Liver (tissue), 9 donors: ENCODE measurements around the gene SYCP2. TPM values are rescaled to one million over a fixed set of nuclear protein-coding genes. Genes with fewer than 3 reads are reported as not detected.
"Not testable (repeated sequence)": the region's sequence is repeated elsewhere in the genome, so short reads cannot be mapped to it uniquely, and the experiment has no call there.

ENCODE experiments used
- DNase-seq: peaks from one replicate; pipeline ENCODE4 v3.0.0-alpha.2; 2017; ENCODE audit warnings: low spot score
- H3K27ac ChIP-seq, 2 donors: one replicate each; pipeline ENCODE4 v1.7.0; 2013; ENCODE audit warnings: inconsistent platforms in 2 of 2, low read length in 2 of 2, control low read depth in 1 of 2, low read depth in 1 of 2, mild to moderate bottlenecking in 1 of 2
- H3K27me3 ChIP-seq, 4 donors: one replicate each; pipeline versions ENCODE4 v1.6.1 to v1.7.0; 2013; ENCODE audit warnings: low read length in 3 of 4, inconsistent platforms in 1 of 4, mild to moderate bottlenecking in 1 of 4, moderate library complexity in 1 of 4; ENCODE audit not compliant: control insufficient read depth in 4 of 4, insufficient read depth in 4 of 4
- H3K36me3 ChIP-seq, 4 donors: one replicate each; pipeline versions ENCODE4 v1.6.1 to v1.7.0; 2013; ENCODE audit warnings: low read length in 3 of 4, mild to moderate bottlenecking in 3 of 4, low read depth in 1 of 4, moderate library complexity in 1 of 4; ENCODE audit not compliant: control insufficient read depth in 4 of 4, insufficient read depth in 3 of 4
- H3K4me1 ChIP-seq, 4 donors: one replicate each; pipeline versions ENCODE4 v1.6.1 to v1.7.0; 2013; ENCODE audit warnings: low read length in 3 of 4, mild to moderate bottlenecking in 3 of 4, moderate library complexity in 1 of 4; ENCODE audit not compliant: control insufficient read depth in 4 of 4, insufficient read depth in 4 of 4
- H3K4me3 ChIP-seq, 3 donors: one replicate each; pipeline versions ENCODE4 v1.6.1 to v1.7.0; 2013; ENCODE audit warnings: low read length in 3 of 3, control low read depth in 1 of 3, low read depth in 1 of 3, mild to moderate bottlenecking in 1 of 3
- H3K9ac ChIP-seq, 2 donors: one replicate each; pipeline ENCODE4 v1.7.0; 2013; ENCODE audit warnings: low read length in 2 of 2, mild to moderate bottlenecking in 2 of 2, moderate library complexity in 2 of 2, control low read depth in 1 of 2, low read depth in 1 of 2
- H3K9me3 ChIP-seq, 4 donors: one replicate each; pipeline versions ENCODE4 v1.6.1 to v1.7.0; 2013; ENCODE audit warnings: low read length in 3 of 4; ENCODE audit not compliant: control insufficient read depth in 4 of 4
- ATF3 ChIP-seq: IDR thresholded peaks from 2 replicates; pipeline ENCODE4 v1.6.1; 2016; ENCODE audit warnings: antibody characterized with exemption
- CTCF ChIP-seq: fragments of 150-350 bp; IDR thresholded peaks from 2 replicates; pipeline ENCODE4 v1.5.1; 2017; ENCODE audit warnings: improper control_type of control experiment, low read depth, low read length; ENCODE audit not compliant: missing input control
- EGR1 ChIP-seq, 2 donors: IDR thresholded peaks; 2 replicates each; pipeline ENCODE4 v1.6.1; 2016 to 2018; ENCODE audit warnings: antibody characterized with exemption in 2 of 2, low read depth in 2 of 2
- FOXA1 ChIP-seq: IDR thresholded peaks from 2 replicates; pipeline ENCODE4 v1.6.1; 2016; ENCODE audit warnings: antibody characterized with exemption
- FOXA2 ChIP-seq: IDR thresholded peaks from 2 replicates; pipeline ENCODE4 v1.6.1; 2016; ENCODE audit warnings: antibody characterized with exemption
- GABPA ChIP-seq, 2 donors: IDR thresholded peaks in 1 of 2; conservative IDR thresholded peaks in 1 of 2; 2 replicates each; pipeline ENCODE4 v1.6.1; 2016; ENCODE audit warnings: antibody characterized with exemption in 2 of 2, mild to moderate bottlenecking in 1 of 2, moderate library complexity in 1 of 2
- HNF4A ChIP-seq, 2 donors: conservative IDR thresholded peaks; 2 replicates each; pipeline ENCODE4 v1.6.1; 2016; ENCODE audit warnings: antibody characterized with exemption in 2 of 2, mild to moderate bottlenecking in 2 of 2
- HNF4G ChIP-seq: IDR thresholded peaks from 2 replicates; pipeline ENCODE4 v1.6.1; 2016; ENCODE audit warnings: antibody characterized with exemption
- JUND ChIP-seq, 2 donors: IDR thresholded peaks; 2 replicates each; pipeline ENCODE4 v1.6.1; 2016; ENCODE audit warnings: antibody characterized with exemption in 2 of 2
- MAX ChIP-seq: IDR thresholded peaks from 2 replicates; pipeline ENCODE4 v1.6.1; 2016; ENCODE audit warnings: antibody characterized with exemption
- NR2F2 ChIP-seq: IDR thresholded peaks from 2 replicates; pipeline ENCODE4 v1.6.1; 2016; ENCODE audit warnings: antibody characterized with exemption
- RAD21 ChIP-seq, 2 donors: IDR thresholded peaks; 2 replicates each; pipeline ENCODE4 v1.6.1; 2016; ENCODE audit warnings: antibody characterized with exemption in 2 of 2, mild to moderate bottlenecking in 2 of 2
- REST ChIP-seq: IDR thresholded peaks from 2 replicates; pipeline ENCODE4 v1.6.1; 2016; ENCODE audit warnings: antibody characterized with exemption, mild to moderate bottlenecking
- RXRA ChIP-seq, 2 donors: IDR thresholded peaks; 2 replicates each; pipeline ENCODE4 v1.6.1; 2017 to 2018; ENCODE audit warnings: antibody characterized with exemption in 2 of 2, mild to moderate bottlenecking in 1 of 2
- SP1 ChIP-seq: IDR thresholded peaks from 2 replicates; pipeline ENCODE4 v1.6.1; 2018; ENCODE audit warnings: antibody characterized with exemption, mild to moderate bottlenecking
- TAF1 ChIP-seq: conservative IDR thresholded peaks from 2 replicates; pipeline ENCODE4 v1.6.1; 2016; ENCODE audit warnings: antibody characterized with exemption, mild to moderate bottlenecking
- YY1 ChIP-seq: IDR thresholded peaks from 2 replicates; pipeline ENCODE4 v1.6.1; 2016; ENCODE audit warnings: antibody characterized with exemption, mild to moderate bottlenecking
- ZBTB33 ChIP-seq: IDR thresholded peaks from 2 replicates; pipeline ENCODE4 v1.6.1; 2016; ENCODE audit warnings: antibody characterized with exemption
- WGBS: extraction: QIAGEN DNeasy Blood & Tissue Kit; methylation state at CpG from one replicate; pipeline ENCODE4 v1.1.7; 2013; 5-methylcytosine and 5-hydroxymethylcytosine counted together
- polyA plus RNA-seq, 2 donors: library from polyadenylated mRNA; stranded (reverse) in 1 of 2; unstranded in 1 of 2; fragments of 200-250 nt in 1 of 2; fragments of >200 nt in 1 of 2; fragmentation: Nextera tagmentation in 1 of 2; extraction: Ambion mirVana in 1 of 2; gene quantifications; one replicate each; pipeline versions ENCODE4 v1.2.1 to v1.2.3, GENCODE V29; 2013 to 2015
- total RNA-seq, 2 donors: library from RNA; depleted of rRNA; stranded (reverse); fragments of >200 nt; gene quantifications; one replicate each; pipeline ENCODE4 v1.2.3, GENCODE V29; 2014
- donor health status: healthy.
- donor health status: healthy.
- donor health status: healthy.
- donor health status: healthy.
- donor health status: healthy.

The SYCP2 gene
- total and polyA plus RNA-seq, 4 donors, result 0.07 to 0.84 (median 0.38) TPM

GRCh38 chr20:59857966-59858365, 75.5 kb downstream of the SYCP2 start:
- Histone ChIP-seq H3K4me1 (no peaks in the 10 kb centered on the region), H3K27me3 (no peaks in the 10 kb centered on the region), H3K9me3 (peaks cover 0 to 3% (median 0%) of the 10 kb centered on the region in 4 donors), H3K4me3 (no peak overlapping the region), H3K27ac (no peak overlapping the region), H3K36me3 (no peaks in the 10 kb centered on the region), H3K9ac (no peak overlapping the region)
- no peak for TF ChIP-seq GABPA (IDR thresholded peaks at IDR 0.05 in 1 of 2, conservative IDR thresholded peaks at IDR 0.05 in 1 of 2)
- no peak for TF ChIP-seq CTCF
- no peak for TF ChIP-seq REST
- no peak for TF ChIP-seq RAD21 (IDR thresholded peaks at IDR 0.05)
- no peak for TF ChIP-seq EGR1 (IDR thresholded peaks at IDR 0.05; ENCODE audit: low read depth in 2 of 2)
- no peak for TF ChIP-seq RXRA (IDR thresholded peaks at IDR 0.05)
- no peak for TF ChIP-seq FOXA1
- no peak for TF ChIP-seq FOXA2
- no peak for TF ChIP-seq TAF1
- no peak for TF ChIP-seq ZBTB33
- no peak for TF ChIP-seq NR2F2
- TF ChIP-seq YY1, result no peak
- no peak for TF ChIP-seq ATF3
- TF ChIP-seq SP1, result no peak
- no peak for TF ChIP-seq HNF4A (conservative IDR thresholded peaks at IDR 0.05)
- no peak for TF ChIP-seq JUND (IDR thresholded peaks at IDR 0.05)
- TF ChIP-seq HNF4G, result no peak
- TF ChIP-seq MAX, result no peak
- 68% methylated on average over 2 of the region's 2 CpGs for WGBS
- DNase-seq, result no peak

GRCh38 chr20:59856941-59857340, 76.5 kb downstream of the SYCP2 start:
- WGBS, result 86% methylated on average over 5 of the region's 5 CpGs
- H3K36me3 ChIP-seq, result not testable (repeated sequence)

GRCh38 chr20:59856526-59856925, 76.9 kb downstream of the SYCP2 start:
- H3K9ac ChIP-seq, H3K27me3 ChIP-seq, H3K36me3 ChIP-seq, H3K4me3 ChIP-seq, H3K9me3 ChIP-seq, H3K4me1 ChIP-seq, H3K27ac ChIP-seq, DNase-seq: not testable (repeated sequence)
- 75% methylated on average over 1 of the region's 1 CpG for WGBS

More at GRCh38 chr20:59856941-59857340, 76.5 kb downstream of the SYCP2 start:
- not testable (repeated sequence) for H3K4me1 ChIP-seq, H3K9ac ChIP-seq, DNase-seq, H3K27ac ChIP-seq, H3K27me3 ChIP-seq, H3K9me3 ChIP-seq, H3K4me3 ChIP-seq
